ENCODE measurements around the gene FMO4.
"Not testable (repeated sequence)": the region's sequence is repeated elsewhere in the genome, so short reads cannot be mapped to it uniquely, and the experiment has no call there.

FMO4 gene

GRCh38 chr1:171286032-171286705 is 27.8 kb upstream of the FMO4 start:
- H3K27me3 ChIP-seq (replicated peaks; ENCODE audit: insufficient read depth, low read length) = no peaks in the 10 kb centered on the region
- H3K4me1 ChIP-seq (ENCODE audit: low read length) = peaks cover 16% of the 10 kb centered on the region
- H3K9me2 ChIP-seq (replicated peaks; ENCODE audit: insufficient read depth, low read length) = no peaks in the 10 kb centered on the region
- H3K4me3 ChIP-seq (ENCODE audit: low read length) = no peak overlapping the region
- DNase-seq = no peak
- no peaks in the 10 kb centered on the region for H4K20me1 ChIP-seq (ENCODE audit: insufficient read depth, low read length)
- H3K27ac ChIP-seq (ENCODE audit: low read length) = no peak overlapping the region
- H3K4me2 ChIP-seq (ENCODE audit: low read depth, low read length) = peak overlapping the region; percentile 16; the same call in 1 of the 2 replicates
- no peaks in the 10 kb centered on the region for H3K9me3 ChIP-seq (replicated peaks; ENCODE audit: insufficient read depth, low read length)
- H3K79me2 ChIP-seq (ENCODE audit: low read length) = no peaks in the 10 kb centered on the region
- TF ChIP-seq EZH2 (optimal IDR thresholded peaks at IDR 0.05; ENCODE audit: low read depth, low read length) (no peak), EZH2phosphoT487 (IDR thresholded peaks at IDR 0.05; ENCODE audit: low read length) (no peak)
- TF ChIP-seq, protein P1, sequence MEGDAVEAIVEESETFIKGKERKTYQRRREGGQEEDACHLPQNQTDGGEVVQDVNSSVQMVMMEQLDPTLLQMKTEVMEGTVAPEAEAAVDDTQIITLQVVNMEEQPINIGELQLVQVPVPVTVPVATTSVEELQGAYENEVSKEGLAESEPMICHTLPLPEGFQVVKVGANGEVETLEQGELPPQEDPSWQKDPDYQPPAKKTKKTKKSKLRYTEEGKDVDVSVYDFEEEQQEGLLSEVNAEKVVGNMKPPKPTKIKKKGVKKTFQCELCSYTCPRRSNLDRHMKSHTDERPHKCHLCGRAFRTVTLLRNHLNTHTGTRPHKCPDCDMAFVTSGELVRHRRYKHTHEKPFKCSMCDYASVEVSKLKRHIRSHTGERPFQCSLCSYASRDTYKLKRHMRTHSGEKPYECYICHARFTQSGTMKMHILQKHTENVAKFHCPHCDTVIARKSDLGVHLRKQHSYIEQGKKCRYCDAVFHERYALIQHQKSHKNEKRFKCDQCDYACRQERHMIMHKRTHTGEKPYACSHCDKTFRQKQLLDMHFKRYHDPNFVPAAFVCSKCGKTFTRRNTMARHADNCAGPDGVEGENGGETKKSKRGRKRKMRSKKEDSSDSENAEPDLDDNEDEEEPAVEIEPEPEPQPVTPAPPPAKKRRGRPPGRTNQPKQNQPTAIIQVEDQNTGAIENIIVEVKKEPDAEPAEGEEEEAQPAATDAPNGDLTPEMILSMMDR (IDR thresholded peaks at IDR 0.05; ENCODE audit: low read length) = no peak
- no peaks in the 10 kb centered on the region for H3F3A ChIP-seq (ENCODE audit: insufficient read depth, low read length)
- H2AFZ ChIP-seq (ENCODE audit: low read length) = no peak overlapping the region
- no peaks in the 10 kb centered on the region for H3K36me3 ChIP-seq (replicated peaks; ENCODE audit: insufficient read depth, low read length)
- H3K9ac ChIP-seq (ENCODE audit: low read length) = no peak overlapping the region

- no peaks in the 10 kb centered on the region for H3K79me2 ChIP-seq (ENCODE audit: low read length)
- no peak overlapping the region for H3K4me2 ChIP-seq (ENCODE audit: low read depth, low read length)
- H3K9ac ChIP-seq (ENCODE audit: low read length) = no peak overlapping the region
- no peaks in the 10 kb centered on the region for H3K9me3 ChIP-seq (replicated peaks; ENCODE audit: insufficient read depth, low read length)
- no peaks in the 10 kb centered on the region for H4K20me1 ChIP-seq (ENCODE audit: insufficient read depth, low read length)
- no peak overlapping the region for H3K27ac ChIP-seq (ENCODE audit: low read length)
- H3K36me3 ChIP-seq (replicated peaks; ENCODE audit: insufficient read depth, low read length) = no peaks in the 10 kb centered on the region
- H3K27me3 ChIP-seq (replicated peaks; ENCODE audit: insufficient read depth, low read length) = no peaks in the 10 kb centered on the region
- no peak overlapping the region for H3K4me3 ChIP-seq (ENCODE audit: low read length)
- H3K9me2 ChIP-seq (replicated peaks; ENCODE audit: insufficient read depth, low read length) = no peaks in the 10 kb centered on the region
- peaks cover 16% of the 10 kb centered on the region for H3K4me1 ChIP-seq (ENCODE audit: low read length)
- H2AFZ ChIP-seq (ENCODE audit: low read length) = no peak overlapping the region
- TF ChIP-seq, protein P1 (IDR thresholded peaks at IDR 0.05; ENCODE audit: low read length) = no peak
- TF ChIP-seq EZH2 (optimal IDR thresholded peaks at IDR 0.05; ENCODE audit: low read depth, low read length) = no peak
- no peak for TF ChIP-seq EZH2phosphoT487 (IDR thresholded peaks at IDR 0.05; ENCODE audit: low read length)
- no peaks in the 10 kb centered on the region for H3F3A ChIP-seq (ENCODE audit: insufficient read depth, low read length)
- DNase-seq = no peak
Measured at GRCh38 chr1:171290621-171291020, 23.4 kb upstream of the FMO4 start.

DNA sequence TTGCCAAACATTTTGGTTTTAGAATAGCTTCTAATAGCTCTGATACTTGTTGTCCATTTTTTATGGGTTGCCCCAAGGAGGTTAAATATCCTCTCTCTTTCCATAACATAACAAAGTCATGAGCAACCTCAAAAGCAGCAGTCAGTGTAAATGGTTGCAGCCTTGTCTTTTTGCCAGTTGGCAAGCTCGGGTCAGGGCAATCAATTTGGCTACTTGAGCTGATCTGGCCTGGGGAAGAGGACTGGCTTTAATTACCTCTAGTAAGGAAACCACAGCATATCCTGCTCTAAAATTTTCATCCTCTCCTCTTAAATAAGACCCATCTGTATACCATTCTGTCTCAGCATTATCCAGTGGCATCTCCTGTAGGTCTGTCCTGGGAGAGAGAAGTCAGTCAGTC is 21.2 kb upstream of the FMO4 start:
- no peak overlapping the region for H3K4me3 ChIP-seq (ENCODE audit: low read length)
- H3F3A ChIP-seq (ENCODE audit: insufficient read depth, low read length) = no peaks in the 10 kb centered on the region
- H3K27me3 ChIP-seq (replicated peaks; ENCODE audit: insufficient read depth, low read length) = no peaks in the 10 kb centered on the region
- H3K79me2 ChIP-seq (ENCODE audit: low read length) = no peaks in the 10 kb centered on the region
- no peaks in the 10 kb centered on the region for H3K9me3 ChIP-seq (replicated peaks; ENCODE audit: insufficient read depth, low read length)
- no peak overlapping the region for H2AFZ ChIP-seq (ENCODE audit: low read length)
- H3K4me2 ChIP-seq (ENCODE audit: low read depth, low read length) = no peak overlapping the region
- no peak overlapping the region for H3K27ac ChIP-seq (ENCODE audit: low read length)
- H3K4me1 ChIP-seq (ENCODE audit: low read length) = peaks cover 7% of the 10 kb centered on the region
- no peaks in the 10 kb centered on the region for H3K36me3 ChIP-seq (replicated peaks; ENCODE audit: insufficient read depth, low read length)
- DNase-seq = no peak
- H4K20me1 ChIP-seq (ENCODE audit: insufficient read depth, low read length) = no peaks in the 10 kb centered on the region
- H3K9me2 ChIP-seq (replicated peaks; ENCODE audit: insufficient read depth, low read length) = no peaks in the 10 kb centered on the region
- TF ChIP-seq EZH2 (optimal IDR thresholded peaks at IDR 0.05; ENCODE audit: low read depth, low read length) = no peak
- no peak for TF ChIP-seq EZH2phosphoT487 (IDR thresholded peaks at IDR 0.05; ENCODE audit: low read length)
- TF ChIP-seq, protein P1 (IDR thresholded peaks at IDR 0.05; ENCODE audit: low read length) = no peak
- no peak overlapping the region for H3K9ac ChIP-seq (ENCODE audit: low read length)

DNA sequence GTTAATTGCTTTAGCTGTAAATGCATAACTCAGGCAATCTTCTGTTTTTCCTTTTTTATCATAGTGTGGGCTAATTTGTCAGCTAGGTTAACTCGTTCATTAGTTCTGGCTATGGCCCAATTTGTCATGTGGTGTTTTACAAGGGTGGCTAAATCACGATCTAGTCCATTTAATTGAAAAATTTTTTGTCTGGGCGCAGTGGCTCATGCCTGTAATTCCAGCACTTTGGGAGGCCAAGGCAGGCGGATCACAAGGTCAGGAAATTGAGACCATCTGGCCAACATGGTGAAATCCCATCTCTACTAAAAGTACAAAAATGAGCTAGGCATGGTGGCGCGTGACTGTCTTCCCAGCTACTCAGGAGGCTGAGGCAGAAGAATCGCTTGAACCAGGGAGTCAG is 18.6 kb upstream of the FMO4 start:
- not testable (repeated sequence) for H3K79me2 ChIP-seq (ENCODE audit: low read length); H4K20me1 ChIP-seq (ENCODE audit: insufficient read depth, low read length); H3K9ac ChIP-seq (ENCODE audit: low read length); H3K27ac ChIP-seq (ENCODE audit: low read length); H3K4me1 ChIP-seq (ENCODE audit: low read length); H2AFZ ChIP-seq (ENCODE audit: low read length); DNase-seq; H3K4me2 ChIP-seq (ENCODE audit: low read depth, low read length); H3K9me2 ChIP-seq (replicated peaks; ENCODE audit: insufficient read depth, low read length); H3K36me3 ChIP-seq (replicated peaks; ENCODE audit: insufficient read depth, low read length); H3K27me3 ChIP-seq (replicated peaks; ENCODE audit: insufficient read depth, low read length); H3F3A ChIP-seq (ENCODE audit: insufficient read depth, low read length); H3K9me3 ChIP-seq (replicated peaks; ENCODE audit: insufficient read depth, low read length); H3K4me3 ChIP-seq (ENCODE audit: low read length)
